Peyer's patch (tissue), 4 donors: ENCODE results near the gene CDH2.

Experiments used
- CTCF ChIP-seq, 6 experiments: fragments of 450-650 bp in 4 of 6; fragments of 200-600 bp in 2 of 6; sonication (generic) in 1 of 6; IDR thresholded peaks; one replicate each; pipeline ENCODE4 v1.5.1; 2017 to 2019; ENCODE audit warnings: antibody characterized with exemption in 6 of 6, mild to moderate bottlenecking in 3 of 6, moderate library complexity in 1 of 6
- POLR2A ChIP-seq, 2 donors: fragments of 450-650 bp; IDR thresholded peaks; one replicate each; pipeline ENCODE4 v1.5.1; 2017; ENCODE audit warnings: antibody characterized with exemption in 2 of 2, mild to moderate bottlenecking in 2 of 2, moderate library complexity in 2 of 2

- TF ChIP-seq POLR2A (IDR thresholded peaks at IDR 0.05) = no peak
- TF ChIP-seq CTCF (IDR thresholded peaks at IDR 0.05) = no peak
Measured at GRCh38 chr18:28143725-28144124, 33.2 kb downstream of the CDH2 start.
